ENCODE data around the gene CREM.

Gene CREM

DNA sequence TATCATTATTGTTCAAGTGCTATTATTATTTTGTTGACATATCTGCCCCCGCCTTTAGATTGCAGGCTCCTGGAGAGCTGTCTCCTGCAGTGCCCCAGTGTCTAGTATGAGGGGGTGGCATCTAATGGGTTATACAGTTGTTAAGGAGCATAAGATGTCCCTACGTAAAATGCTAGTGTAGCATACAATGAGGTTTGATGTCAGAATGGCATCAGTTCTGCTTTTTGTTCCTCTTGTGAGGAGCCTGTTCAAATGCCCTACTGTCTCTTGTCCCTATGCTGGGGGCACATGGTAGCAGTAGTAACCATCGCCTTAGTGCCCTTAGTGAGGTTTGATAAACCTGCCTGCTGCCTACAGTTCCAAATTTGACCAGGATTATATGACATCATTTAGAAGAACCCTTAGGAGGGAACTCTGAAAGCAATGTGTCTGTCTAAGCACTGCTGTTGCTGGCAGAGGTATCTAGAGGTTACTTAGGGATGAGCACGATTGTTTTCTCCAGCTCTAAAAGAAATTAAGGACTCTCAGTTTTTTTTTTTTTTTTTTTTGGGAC lies 9.7 kb downstream of the CREM start:
- DNase-seq, result peak; percentile 38

DNA sequence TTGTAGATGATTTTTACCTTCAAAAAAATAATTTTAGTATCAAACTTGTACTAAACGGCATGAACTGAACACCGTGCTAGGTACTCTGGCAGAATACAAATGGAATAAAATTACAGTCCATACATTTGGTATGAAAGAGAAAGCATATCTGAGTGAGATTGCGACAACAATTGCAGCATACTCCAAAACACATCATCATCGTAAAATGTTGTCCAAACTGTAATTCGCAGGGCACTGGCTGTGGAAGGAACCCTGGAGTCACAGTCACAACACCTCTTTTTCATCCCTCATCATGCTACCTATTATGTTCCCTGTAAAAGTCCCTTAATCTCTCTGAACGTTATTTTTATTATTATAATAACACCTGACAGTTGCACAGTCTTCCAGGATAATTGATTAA lies 13.5 kb downstream of the CREM start:
- peak; percentile 26 for DNase-seq

DNA sequence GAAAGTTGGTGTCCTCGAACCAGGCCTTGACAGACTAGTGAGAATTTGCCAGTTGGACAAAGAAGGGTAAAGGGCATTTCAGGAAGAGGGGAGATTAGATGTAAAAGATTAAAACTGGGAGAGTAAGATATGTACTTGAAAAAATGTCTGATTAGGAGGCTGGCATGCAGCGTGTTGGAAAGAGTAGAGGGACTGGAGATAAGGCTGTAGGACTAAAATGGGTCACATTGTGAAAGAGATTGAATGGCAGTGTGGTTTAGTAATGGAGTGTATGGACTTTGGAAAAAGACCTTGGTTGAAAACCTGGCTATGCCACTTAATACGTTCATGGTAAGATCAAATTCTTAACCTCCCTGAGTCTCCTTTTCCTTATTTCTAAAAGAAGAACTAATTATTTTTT lies 14.1 kb downstream of the CREM start:
- DNase-seq, result no peak

DNA sequence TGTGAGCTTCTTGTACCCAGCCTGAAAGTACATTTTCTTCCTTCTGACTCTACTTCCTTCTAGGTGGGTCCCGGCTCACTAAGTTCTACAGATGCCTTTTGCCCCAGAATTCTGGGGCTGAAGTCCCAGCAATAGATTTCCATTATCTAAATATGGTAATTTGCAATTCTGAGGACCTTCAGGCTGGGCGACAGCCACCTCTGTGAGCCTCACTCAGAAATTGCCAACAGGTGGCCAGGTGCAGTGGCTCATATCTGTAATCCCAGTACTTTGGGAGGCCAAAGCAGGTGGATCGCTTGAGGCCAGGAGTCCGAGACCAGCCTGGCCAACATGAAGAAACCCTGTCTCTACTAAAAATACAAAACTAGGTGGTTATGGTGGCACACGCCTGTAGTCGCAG lies 23.7 kb downstream of the CREM start:
- DNase-seq, result no peak

DNA sequence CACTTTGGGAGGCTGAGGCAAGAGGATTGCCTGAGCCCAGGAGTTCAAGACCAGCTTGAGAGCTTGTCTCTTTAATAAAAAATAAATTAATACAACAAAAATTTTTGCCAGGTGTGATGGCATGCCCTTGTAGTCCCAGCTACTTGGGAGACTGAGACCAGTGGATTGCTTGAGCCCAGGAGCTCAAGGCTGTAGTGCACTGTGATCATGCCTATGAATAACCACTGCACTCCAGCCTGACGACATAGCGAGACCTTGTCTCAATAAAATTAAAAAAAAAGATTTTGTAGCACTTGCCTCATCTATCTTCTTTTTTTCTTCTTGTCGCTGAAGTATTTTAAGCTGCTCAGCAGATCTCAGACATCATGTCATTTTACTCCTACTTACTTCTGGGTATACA lies 26.3 kb downstream of the CREM start:
- DNase-seq, result no peak

DNA sequence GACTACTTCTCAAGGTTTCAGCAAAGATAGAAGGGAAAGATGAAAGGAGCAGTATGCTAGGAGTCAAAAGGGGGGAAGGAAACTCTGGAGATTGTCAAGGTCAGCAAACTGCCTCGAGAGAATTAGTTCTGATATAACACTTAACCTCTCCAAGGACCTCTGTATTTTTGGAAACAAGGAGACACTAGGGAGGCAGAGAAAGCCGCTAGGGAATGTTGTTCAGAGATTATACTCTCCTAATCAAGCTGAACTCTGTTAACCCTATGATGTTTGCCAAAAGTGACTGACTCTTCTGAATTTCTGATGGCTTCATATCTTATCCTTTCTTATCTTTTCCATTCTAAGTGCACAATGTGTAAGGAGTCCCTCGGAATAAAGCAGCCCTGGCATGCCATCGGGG lies 27.1 kb downstream of the CREM start:
- DNase-seq, result no peak

DNA sequence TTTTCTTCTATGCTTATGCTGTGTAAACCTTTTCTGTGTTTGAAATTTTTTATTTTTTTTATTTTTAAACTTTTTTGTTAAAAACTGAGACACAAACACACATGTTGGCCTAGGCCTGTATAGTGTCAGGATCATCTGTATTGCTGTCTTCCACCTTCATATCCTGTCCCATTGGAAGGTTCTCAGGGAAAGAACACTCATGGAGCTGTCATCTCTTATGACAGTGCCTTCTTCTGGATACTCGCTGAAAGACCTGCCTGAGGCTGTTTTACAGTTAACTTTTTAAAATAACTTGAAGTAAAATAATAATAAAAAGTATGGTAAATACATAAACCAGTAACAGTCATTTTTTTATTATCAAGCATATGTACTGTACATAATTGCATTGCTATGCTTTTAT lies 34.1 kb downstream of the CREM start:
- no peak for DNase-seq

DNA sequence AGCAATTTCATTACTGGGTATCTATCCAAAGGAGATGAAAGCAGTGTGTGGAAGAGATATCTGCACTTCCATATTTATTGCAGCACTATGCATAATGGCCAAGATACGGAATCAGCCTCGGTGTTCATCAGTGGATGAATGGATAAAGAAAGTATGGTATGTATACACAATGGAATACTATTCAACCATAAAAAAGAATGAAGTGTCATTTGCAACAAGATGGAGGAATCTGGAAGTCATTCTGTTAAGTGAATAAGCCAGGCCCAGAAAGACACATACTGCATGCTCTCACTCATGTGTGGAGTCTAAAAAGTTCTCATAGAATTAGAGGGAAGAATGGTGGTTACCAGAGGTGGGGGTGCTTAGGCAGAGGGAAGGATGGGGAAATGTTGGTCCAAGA lies 35.3 kb downstream of the CREM start:
- no peak for DNase-seq

DNA sequence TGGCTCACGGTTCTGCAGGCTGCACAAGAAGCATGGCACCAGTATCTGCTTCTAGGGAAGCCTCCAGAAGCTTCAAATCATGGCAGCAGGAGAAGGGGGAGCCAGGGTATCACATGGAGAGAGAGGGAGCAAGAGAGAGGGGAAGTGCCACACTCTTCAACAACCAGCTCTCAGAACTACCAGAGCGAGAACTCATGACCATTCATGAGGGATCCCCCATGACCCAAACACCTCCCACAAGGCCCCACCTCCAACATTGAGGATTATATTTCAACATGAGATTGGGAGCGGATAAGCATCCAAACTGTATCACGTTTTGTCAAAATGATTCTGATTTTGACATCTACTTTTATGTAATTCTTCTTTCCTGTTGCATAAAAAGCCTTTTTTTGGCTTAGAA lies 38.5 kb downstream of the CREM start:
- DNase-seq, result peak; percentile 49

DNA sequence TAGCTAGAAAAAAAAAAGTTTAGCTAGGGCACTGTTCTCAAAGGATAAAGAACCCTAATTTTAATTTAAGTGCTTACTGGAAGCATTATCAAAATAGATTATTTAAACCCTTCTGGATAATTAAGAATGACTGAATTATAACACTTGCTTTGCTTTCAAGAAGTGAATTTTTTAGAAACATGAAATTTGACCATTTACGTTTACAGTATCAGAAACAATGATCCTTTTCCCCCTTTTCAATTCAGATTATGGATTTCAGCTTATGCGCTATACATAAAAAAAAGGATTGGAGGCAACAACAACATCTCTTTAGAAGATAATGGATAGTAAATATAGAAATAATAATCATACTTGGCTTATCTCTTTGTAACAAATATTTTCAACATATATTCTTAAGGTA lies 39.2 kb downstream of the CREM start:
- DNase-seq, result no peak

DNA sequence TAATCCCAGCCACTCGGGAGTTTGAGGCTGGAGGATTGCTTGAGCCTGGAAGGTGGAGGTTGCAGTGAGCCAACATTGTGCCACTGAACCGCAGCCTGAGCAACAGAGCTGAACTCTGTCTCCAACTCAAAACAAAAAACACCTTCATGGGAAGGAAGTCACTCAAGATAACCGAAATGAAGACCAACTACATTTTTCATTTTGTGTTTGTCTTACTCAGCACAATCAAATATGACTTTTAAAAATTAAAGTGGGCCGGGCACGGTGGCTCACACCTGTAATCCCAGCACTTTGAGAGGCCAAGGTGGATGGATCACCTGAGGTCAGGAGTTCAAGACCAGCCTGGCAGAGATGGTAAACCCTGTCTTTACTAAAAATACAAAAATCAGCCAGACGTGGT lies 40.0 kb downstream of the CREM start:
- DNase-seq, result no peak

DNA sequence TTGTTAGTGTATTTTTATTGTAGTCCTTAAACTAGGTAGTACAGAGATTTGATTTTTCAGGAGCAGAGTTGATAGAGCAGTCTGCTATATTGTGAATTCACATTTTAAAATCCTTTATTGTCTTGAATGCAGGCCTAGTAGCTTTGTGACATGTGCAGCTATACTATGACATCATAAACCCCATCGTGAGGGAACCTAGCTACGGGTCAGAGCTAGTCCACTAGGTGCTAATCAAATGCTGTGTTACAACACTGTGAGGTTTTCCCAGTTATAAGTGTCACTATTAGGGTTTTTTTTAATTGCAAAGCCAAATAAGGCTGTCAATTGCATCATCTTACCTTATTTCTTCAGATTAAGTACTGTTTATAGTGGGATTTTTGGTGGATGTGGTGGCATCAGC lies 40.7 kb downstream of the CREM start:
- DNase-seq, result no peak

DNA sequence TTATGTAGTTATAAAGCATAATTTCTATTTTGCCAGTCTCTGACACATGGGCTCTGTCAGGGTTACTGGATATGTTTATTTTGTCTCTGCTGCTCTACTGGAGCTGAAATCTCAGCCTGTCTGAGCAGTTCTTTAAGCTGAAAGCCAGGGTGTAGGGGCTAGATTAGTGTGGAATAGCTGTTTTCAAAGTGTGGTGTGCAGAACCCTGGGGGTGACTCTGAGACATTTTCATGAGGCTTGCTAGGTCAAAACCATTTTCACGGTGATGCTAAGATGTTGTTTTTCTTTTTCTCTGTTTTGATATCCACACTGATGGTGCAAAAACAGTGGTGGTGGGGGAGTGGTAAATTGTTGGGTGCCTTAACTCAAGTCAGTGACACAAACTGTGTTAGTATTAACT lies 45.5 kb downstream of the CREM start:
- no peak for DNase-seq

DNA sequence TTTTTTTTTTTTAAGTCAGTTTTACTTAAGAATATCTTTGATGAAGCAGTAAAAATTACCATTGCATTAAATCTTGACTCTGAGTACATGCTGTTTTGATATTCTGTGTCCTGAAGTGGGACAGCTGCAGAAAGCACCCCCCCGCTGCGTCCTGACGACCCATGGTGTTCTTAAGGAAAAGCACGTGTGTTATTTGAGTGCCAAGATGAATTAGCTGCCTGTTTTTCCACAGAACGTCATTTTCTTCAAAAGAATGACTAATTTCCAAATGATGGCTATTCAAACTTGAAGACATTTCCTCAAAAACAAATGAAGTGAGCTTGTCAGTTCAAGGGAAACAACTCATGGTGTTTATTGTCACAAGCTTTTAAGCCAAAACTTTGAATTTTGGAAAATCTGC lies 45.9 kb downstream of the CREM start:
- DNase-seq, result no peak

DNA sequence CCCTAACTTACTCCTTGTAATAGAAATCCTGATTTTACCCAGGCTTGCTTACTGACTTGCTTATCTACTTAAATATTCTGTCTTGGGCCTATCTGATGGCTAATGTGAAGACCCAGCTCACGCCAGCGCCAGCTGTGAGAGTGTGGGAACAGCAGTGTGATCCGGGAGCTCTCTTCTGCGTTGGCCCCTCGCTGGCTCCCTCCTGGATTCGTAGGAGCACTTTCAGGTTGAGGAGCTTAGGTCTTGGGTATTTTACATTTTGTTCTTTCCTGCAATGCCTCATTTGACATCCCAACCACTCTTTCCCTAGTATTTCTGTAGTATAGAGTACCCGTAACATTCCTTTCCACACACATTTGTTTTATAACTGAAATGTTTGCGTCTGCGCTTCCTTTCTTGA lies 51.7 kb downstream of the CREM start:
- no peak for DNase-seq

DNA sequence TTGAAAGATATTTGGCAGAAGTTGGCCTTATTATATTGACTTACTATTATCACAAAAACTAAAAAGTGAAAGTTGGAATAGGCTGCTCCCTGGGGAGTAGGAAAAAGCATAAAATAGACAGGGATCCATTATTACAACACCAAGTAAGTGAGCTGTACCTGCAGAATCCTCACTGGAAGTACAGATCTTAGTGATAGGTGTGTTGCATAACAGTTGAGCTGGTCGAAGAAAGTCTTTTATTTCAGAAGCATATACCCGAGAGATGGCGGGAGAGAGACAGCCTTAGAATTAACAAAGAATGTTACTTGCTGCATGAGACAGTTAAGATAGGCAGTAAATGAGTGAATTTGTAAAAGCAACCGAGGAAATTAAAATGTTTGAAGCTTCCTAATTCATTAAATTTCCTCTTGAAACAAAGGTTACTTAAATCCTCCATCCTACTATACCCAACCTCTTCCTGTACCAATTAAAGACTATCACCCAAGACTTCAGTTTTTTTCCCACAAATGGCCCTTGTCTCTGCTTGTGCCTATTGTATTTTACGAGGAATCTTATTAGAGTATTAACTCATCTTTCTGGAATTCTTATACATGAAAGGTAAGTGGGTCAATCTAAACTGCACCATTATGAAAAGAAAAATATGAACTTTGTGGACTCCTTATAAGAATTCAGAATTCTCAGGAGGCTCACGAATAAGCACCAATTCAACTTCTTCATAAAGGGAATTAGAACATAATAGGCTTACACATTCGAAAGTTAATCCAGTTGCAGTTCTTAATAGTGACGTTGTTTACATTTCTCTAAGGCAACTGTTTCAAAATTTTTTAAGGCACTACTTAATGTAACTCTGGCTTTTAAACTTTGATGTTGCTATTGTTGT lies 56.2 kb downstream of the CREM start:
- no peak for DNase-seq

DNA sequence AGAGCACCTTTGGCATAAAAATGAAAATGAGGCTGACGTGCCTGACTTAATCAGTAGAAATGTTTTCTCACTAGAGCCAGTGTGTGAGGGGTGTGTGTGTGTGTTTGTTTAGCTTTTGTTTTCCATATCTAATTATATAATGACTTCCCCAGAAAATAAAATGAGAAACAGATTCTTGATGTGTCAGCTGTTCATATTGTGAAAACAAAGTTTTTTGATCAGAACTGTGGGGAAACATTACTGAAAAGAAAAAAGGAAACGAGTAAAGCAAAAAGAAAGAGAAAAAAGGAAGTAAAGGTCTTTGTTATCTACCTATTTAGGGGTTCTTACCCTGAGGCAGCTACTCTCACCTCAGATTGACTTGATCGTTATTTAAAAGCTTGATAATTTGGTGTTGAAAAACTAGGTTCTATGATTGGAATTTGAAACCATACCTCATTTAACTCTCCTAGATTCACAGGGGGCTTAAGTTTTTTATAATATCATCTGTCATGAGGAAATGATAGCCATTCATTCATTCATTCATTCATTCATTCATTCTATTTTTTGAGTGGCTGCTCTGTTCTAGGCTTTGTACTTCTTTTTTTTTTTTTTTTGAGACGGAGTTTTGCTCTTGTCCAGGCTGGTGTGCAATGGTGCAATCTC lies 58.0 kb downstream of the CREM start:
- DNase-seq, result peak; percentile 39

DNA sequence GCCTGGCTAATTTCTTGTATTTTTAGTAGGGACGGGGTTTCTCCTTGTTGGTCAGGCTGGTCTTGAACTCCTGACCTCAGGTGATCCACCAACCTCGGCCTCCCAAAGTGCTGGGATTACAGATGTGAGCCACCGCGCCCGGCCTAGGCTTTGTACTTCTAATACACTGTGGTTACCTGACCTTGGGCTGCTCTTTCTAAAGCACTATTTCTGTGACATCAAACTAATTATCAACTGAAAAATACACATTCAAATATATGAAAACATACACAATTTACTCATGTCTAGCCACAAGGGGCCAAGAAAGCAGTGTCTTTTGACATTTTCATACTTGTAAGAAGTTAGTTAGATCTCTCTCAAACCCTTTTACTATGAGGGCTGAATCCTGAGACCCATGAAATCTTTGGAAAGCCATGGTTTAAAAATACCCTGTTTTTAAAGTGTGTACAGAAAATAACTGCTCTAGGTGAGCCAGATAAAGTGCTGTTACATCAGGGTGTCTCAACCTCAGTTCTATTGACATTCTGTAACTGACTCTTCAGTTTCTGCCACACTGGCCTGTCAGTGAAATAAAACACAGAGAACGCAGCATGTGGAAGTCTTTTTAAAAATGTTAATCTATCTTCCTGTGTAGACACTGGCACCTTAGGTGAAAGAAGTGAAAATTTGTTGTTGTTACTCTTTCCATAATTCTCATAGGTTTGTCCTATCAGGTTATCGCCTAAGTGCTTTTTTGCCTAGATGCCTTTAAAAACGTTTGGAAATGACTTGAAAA lies 58.8 kb downstream of the CREM start:
- no peak for DNase-seq

DNA sequence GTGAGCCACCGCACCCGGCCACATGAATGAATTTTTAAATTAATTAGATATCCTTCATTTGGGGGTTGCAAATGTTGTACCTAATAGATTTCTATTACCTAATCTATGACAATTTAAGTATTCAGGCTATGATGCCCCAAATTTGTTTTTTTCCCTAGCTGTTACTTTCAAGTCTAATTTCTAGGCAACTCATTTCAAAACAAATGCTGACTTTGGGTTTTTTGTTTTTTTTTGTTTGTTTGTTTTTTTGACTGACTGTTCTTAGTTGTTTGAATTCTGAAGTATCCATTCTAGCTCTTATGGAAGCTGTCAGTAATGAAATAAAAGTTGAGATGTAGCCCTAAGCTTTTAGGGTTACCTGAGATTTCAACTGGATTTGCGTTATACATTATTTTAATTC lies 62.3 kb downstream of the CREM start:
- DNase-seq, result no peak

DNA sequence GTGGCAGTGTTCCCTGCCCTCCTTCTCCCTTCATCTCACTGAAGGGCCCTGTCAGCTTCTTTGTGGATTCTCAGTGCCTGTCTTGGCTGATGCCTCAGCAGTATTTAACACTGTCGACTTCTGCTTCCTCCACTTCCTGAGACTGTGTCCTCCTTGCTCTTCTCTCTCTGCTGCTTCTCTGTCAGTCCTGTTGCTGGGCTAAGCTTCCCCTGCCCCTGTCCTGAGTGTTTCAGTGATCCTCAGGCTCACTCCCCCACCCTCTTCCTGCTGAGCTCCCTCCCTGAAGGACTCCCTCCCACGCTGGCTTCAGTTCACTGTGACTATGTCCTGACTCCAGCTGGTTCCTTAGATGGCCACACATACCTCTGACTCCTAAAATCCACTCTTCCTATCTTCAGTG lies 64.9 kb downstream of the CREM start:
- DNase-seq, result peak; percentile 75

DNA sequence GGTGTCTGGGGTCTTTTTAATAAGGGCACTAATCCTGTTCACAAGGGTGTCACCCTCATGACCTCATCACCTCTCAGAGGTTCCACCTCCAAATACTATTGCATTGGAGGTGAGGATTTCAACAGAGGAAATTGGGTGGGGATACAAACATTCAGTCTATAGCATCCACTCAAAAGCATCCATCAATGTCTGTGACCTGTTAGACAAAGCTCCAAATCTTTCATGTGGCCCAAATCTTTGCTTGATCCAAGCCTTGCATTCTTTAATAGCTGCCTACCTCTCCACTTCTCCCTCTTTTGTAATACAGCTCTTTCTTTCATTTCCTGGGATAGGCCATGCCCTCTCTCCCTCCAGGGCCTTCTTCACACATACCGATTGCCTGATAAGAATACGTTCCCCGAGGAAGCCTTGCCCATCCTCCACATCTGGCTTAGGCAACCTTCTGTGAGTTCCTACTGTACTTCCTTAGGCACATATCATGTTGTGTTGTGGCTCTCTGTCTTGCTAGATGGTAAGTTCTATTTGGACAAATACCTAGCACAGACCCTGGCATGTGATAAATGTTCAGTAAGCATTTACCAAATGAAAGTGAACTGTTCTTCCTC lies 66.1 kb downstream of the CREM start:
- peak; percentile 24 for DNase-seq

DNA sequence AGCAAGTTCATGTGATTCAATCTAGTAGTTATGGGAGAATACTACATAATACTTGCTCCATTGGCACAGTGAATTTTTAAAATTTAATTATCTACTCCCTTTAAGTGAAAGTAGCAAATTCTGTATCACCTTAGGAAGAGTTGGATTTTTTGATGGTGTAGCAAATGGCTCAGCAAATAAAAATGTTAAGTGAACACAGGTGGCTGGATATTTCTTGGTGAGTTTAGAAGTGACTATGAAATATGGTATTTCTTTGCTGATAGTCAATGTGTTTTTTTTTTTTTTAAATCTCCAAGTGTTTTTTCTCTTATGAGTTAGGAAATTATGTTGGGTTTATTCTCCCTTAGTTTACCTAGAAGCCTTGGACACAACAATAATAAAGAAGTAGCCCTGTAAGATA lies 67.8 kb downstream of the CREM start:
- DNase-seq, result no peak

DNA sequence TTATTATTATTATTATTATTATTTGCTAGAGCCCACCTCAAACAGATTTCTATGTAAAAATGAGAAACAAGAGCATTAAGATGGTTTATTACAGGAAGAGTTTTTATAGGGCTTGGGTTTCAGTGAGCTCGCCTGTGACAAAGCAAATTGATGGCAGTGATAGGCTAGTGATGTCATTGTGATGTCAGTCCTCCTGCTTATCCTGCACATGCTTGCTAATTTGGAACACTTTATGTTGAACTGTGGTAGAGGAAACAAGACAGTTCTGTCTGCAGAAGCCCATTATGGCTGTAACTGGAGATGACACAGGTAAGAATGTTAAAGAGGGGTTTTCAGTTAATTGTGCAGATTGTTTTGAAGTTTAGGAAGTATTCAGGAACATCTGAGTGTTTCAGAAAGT lies 68.3 kb downstream of the CREM start:
- peak; percentile 63 for DNase-seq
